HG02763 (cell line): Measurements from ENCODE around the gene CCN5.

Experiments used
- ATAC-seq: cut with Tn5 transposase; IDR thresholded peaks from one replicate; pipeline ENCODE4 v1.9.1; 2021; ENCODE audit warnings: mild to moderate bottlenecking, moderate library complexity; ENCODE audit not compliant: unreplicated experiment

Gene CCN5

DNA sequence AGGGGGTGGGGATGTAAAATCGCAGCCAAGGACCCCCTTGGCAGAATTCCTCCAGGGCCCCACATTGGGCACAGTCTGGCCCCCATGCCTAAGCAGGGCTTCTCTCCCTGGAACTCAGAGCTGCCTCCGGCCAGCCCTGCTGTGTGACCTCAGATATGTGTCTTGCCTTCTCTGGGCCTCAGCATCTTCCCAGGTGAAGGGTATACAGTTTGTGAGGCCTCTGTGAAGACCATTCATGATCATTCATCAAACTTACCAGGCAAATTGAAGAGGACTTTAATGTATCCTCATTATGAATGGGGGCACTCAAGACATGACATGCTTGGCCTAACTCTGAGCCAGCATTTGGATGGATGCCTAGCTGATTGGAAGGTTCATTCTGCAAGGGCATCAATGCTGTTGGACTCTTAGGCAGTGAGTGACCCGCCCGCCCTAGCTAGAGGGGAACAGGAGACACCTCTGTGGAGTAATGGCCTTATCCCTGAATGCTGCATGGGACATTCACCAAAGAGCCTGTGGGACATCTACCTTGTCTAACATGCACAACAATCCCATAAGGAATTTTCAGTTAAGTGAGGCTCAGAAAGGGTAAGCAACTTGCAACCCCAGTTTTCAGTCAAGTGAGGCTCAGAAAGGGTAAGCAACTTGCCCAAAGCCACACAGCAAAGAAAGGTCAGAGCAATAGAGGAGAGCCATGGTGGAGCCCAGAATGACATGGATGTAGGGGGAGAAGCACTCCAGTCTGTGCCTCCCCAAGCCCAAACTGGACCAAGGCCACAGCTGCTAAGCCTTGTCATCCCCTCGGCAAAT lies 535 bp downstream of the CCN5 start:
- ATAC-seq = no peak

- ATAC-seq = no peak
Measured at GRCh38 chr20:44716309-44717106, 1.3 kb downstream of the CCN5 start.

DNA sequence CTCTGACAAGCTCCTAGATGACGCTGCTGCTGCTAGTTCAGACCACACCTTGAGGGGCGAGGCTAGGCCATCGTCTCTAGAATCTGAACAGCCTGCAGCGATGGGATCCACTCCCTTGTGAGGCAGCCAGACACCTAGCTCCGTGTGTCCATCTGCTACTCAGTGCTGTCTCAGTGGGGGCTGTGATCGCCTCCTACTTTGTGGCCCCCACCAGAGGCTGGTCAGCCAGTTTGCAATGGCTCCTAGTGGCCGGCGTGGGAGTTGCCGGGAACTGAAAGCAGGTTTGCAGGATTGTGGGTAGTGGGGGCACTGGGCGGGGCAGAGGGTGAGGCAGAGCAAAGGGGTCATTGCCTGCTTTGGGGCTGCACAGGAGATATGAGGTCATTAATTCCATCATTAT lies 2.8 kb downstream of the CCN5 start:
- ATAC-seq = no peak

DNA sequence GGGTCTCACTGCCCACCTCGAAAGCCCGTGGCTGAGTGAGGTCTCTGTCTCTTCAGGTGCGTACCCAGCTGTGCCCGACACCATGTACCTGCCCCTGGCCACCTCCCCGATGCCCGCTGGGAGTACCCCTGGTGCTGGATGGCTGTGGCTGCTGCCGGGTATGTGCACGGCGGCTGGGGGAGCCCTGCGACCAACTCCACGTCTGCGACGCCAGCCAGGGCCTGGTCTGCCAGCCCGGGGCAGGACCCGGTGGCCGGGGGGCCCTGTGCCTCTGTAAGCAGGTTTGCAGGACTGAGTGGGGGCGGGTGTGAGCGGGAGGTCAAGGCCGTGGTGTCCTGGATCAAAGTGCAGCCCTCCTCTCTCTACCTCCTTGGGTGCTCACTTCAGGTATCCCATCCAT lies 4.7 kb downstream of the CCN5 start:
- ATAC-seq = no peak

DNA sequence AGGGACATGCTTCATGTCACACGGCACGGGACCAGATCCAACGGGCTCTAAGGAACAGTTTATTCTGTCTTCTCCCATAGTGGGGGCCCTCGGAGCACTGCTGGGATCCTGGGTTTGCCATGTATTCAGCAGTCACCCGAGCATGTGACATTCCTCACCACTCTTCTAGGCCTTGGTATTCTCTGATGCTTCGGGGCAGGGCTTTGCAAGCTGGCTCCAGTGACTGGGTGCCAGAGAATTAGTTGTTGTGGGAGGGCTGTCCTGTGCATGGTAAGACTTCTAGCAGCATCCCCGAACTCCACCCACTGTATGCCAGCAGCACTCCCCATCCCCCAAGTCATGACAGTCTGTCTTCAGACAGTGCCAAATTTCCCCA lies 5.4 kb downstream of the CCN5 start:
- no peak for ATAC-seq

DNA sequence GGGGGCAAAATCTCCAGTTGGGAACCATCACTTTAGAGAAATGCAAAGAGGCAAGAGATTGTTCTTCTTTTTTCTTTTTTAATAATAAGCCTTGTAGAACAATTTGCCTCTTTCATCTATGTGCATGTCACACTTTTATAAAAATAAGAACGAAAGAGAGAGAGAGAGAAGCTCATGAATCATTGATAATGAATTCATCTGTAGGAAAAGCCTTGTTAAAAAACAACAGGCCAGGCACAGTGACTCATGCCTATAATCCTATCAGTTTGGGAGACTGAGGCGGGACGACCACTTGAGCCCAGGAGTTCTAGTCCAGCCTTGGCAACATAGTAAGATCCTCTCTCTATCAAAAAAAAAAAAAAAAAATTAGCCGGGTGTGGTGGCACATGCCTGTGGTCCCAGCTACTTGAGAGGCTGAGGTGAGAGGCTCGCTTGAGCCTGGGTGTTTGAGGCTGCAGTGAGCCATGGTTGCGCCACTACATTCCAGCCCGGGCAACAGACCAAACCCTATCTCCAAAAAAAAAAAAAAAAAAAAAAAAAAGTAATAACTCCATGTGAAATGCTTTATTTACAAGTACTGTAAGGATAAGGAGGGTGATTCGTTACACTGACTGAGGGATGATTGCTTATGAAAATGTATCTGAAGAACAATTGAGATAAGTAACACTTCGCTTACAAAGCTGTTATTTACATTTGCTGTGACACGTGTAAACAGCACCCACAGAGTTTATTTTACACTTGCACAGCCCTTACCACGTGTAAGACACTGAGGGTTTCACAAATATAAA lies 6.0 kb downstream of the CCN5 start:
- no peak for ATAC-seq

GRCh38 chr20:44721785-44722054 lies 6.6 kb downstream of the CCN5 start:
- no peak for ATAC-seq

DNA sequence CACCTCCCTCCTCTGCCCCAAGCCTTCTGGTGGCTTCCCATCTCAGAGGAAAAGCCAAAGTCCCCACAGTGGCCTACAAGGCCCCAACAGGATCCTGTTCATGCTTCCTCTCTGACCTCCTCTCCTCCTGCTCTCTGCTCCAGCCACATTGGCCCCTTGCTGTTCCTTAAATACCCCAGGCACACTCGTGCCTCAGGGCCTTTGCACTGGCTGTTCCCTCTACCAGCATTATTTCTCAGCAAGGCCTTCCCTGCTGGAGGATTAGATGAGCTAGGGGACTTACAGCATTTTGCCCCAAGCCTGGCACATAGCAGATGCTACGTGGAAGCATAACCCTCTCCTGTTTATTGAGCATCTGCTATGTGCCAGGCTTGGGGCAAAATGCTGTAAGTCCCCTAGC lies 7.8 kb downstream of the CCN5 start:
- ATAC-seq = no peak

GRCh38 chr20:44723391-44723790 lies 8.2 kb downstream of the CCN5 start:
- no peak for ATAC-seq

DNA sequence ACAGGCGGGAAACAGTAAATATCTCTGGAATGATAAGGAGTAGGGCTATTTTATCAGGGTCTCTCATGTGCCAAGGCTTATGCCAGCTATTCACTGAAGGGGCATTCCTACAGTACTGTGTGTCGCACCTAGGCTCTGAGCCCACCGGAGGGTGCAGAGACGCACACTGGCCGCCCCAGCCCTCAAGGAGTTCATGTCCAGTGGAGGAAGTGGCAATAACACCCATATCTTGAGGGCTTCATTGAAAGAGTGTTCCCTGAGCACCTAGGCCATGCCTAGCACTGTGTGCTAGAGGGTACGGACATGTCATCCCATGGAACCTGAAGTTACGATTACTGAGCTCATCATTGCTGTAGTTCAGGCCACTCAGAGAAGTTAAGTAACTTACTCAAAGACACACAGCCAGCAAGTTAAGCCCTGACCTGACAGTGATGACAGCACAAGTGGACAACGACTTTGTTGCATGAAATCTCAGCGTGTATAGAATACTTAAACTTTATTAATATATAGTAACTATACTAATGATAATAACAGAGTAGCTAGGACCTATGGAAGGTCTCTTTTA lies 8.7 kb downstream of the CCN5 start:
- no peak for ATAC-seq

GRCh38 chr20:44724423-44725091 lies 9.4 kb downstream of the CCN5 start:
- no peak for ATAC-seq

DNA sequence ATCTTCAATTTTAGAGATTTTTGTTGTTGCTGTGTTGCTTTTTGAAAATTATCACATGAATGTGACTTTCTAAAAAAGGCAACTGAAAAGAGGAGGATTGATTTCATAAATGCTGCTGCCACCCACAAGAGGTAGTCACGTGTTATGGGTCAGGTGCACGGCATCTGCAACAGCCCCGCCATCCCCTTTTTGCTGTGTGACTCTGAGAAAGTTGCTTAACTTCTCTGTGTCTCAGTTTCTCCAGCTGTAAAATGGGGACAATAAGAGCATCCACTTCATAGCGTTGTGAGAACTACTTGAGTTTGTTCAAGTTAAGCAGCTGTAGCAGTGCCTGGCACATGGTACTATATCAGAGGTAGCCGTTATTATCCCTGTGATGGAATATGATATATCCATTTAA lies 10.7 kb downstream of the CCN5 start:
- ATAC-seq = no peak

- ATAC-seq = no peak
Measured at GRCh38 chr20:44727039-44727438, 11.9 kb downstream of the CCN5 start.

GRCh38 chr20:44727651-44728050 lies 12.5 kb downstream of the CCN5 start:
- no peak for ATAC-seq

DNA sequence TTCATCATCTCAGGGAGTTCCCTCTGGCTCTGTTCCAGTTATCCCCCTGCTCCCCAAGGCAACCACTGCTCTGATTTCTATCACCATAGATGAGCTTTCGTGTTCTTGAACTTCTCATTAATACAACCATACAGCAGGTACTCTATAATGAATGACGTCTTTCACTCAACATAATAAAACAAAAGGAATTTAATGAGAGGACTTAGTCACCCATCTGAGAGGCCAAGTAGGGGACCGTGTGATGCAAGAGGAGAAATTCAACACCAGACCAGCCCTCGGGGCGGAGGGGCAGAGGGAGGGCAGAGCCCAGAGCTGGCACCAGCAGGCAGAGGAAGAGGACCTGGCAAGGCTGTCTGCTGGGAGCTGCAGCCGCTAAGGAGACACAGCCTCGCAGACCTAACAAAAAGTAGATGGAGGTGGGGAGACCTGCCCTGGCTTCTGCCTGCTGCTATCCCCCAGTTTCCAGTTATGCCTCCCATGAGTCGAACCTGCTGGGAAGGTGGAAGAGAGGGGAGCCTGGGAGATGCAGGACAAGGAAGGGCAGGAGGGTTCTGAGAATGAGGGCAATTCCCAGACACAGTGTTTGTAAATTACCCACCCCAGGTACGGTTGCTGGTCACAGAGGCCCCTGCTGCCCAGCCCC lies 13.8 kb downstream of the CCN5 start:
- no peak for ATAC-seq

DNA sequence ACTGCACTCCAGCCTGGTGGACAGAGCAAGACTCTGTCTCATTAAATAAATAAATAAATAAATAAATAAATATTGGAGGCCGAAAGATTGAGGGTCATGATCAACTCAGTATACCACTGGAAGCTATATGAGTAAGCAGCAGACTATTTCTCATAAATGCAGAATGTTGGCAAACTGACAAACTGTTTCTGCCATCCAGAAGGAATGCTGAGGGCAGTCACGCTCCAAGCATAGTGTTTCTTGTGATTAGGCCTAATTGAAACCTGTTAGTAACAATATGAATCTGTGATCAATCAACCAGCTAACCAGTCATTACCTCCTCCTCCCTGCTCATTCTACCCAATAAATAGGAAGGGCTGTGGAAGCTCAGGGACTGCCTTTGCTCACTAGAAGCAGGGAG lies 15.3 kb downstream of the CCN5 start:
- no peak for ATAC-seq

- no peak for ATAC-seq
Measured at GRCh38 chr20:44731657-44732056, 16.5 kb downstream of the CCN5 start.

- ATAC-seq = no peak
Measured at GRCh38 chr20:44732327-44732726, 17.2 kb downstream of the CCN5 start.

GRCh38 chr20:44733341-44734069 lies 18.3 kb downstream of the CCN5 start:
- no peak for ATAC-seq

DNA sequence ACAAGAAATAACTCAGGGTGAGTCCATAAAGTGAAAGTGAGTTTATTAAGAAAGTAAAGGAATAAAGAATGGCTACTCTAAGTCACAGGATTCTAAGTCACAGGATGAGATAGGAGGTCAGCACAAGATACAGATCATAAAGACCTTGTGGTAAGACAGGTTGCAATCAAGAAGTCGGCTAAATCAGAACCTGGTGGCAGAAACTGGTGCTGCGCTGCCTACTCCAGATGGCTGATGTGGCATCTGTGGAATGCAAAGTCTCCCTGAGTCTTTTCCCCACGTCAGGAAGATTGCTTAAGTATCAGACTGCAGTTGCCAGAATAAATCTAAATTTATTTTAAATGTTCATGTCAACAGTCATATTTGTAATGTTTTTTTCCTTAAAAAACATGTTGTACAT lies 19.8 kb downstream of the CCN5 start:
- ATAC-seq = no peak
